Osteoblast (primary cell): ENCODE measurements around the gene MAN1B1. TPM values are rescaled to one million over a fixed set of nuclear protein-coding genes. Genes with fewer than 3 reads are reported as not detected.

Experiments used
- DNase-seq: peaks from one replicate; pipeline ENCODE4 v3.0.0; 2011; ENCODE audit warnings: low spot score, mixed read lengths; ENCODE audit not compliant: insufficient read length; ENCODE audit errors: missing footprints
- H2AFZ ChIP-seq: 2 replicates; pipeline ENCODE4 v1.6.0; 2011; ENCODE audit warnings: mild to moderate bottlenecking, low read length
- H3K27ac ChIP-seq: 2 replicates; pipeline ENCODE4 v1.5.1; 2011; ENCODE audit warnings: mild to moderate bottlenecking, low read depth, low read length, moderate library complexity
- H3K27me3 ChIP-seq: 2 replicates; pipeline ENCODE4 v1.6.0; 2012; ENCODE audit warnings: mild to moderate bottlenecking, control low read depth, inconsistent platforms, low read length, moderate library complexity; ENCODE audit not compliant: insufficient read depth
- H3K36me3 ChIP-seq: 2 replicates; pipeline ENCODE4 v1.5.1; 2011; ENCODE audit warnings: mild to moderate bottlenecking, low read length, control low read depth, moderate library complexity; ENCODE audit not compliant: insufficient read depth
- H3K4me1 ChIP-seq: 2 replicates; pipeline ENCODE4 v1.5.1; 2011; ENCODE audit warnings: mild to moderate bottlenecking, low read length, control low read depth, moderate library complexity; ENCODE audit not compliant: insufficient read depth
- H3K4me2 ChIP-seq: 2 replicates; pipeline ENCODE4 v1.6.0; 2011; ENCODE audit warnings: mild to moderate bottlenecking, low read length; ENCODE audit not compliant: insufficient read depth
- H3K4me3 ChIP-seq: fragments of 200-600 bp; sonication (generic); 3 replicates; pipeline ENCODE4 v1.5.1; 2012; ENCODE audit warnings: mild to moderate bottlenecking, low read length, inconsistent platforms; ENCODE audit not compliant: insufficient read depth
- H3K79me2 ChIP-seq: 2 replicates; pipeline ENCODE4 v1.6.0; 2012; ENCODE audit warnings: mild to moderate bottlenecking, low read length, control low read depth, inconsistent platforms; ENCODE audit not compliant: insufficient read depth
- H3K9me3 ChIP-seq: 2 replicates; pipeline ENCODE4 v1.5.1; 2011; ENCODE audit warnings: low read depth, low read length, control low read depth
- H4K20me1 ChIP-seq: 2 replicates; pipeline ENCODE4 v1.6.0; 2012; ENCODE audit warnings: mild to moderate bottlenecking, low read length, control low read depth; ENCODE audit not compliant: insufficient read depth
- total RNA-seq: library from RNA; depleted of rRNA; stranded (reverse); fragments of >200 nt; gene quantifications from 2 replicates; pipeline ENCODE4 v1.2.3, GENCODE V29; 2012
- TF ChIP-seq, protein P1 (sequence below): IDR thresholded peaks from 2 replicates; pipeline ENCODE4 v1.5.1; 2011; ENCODE audit warnings: mild to moderate bottlenecking, low read depth, low read length, moderate library complexity; ENCODE audit errors: extremely low read depth

Gene MAN1B1
- total RNA-seq, 1 donor = 94.1 TPM

DNA sequence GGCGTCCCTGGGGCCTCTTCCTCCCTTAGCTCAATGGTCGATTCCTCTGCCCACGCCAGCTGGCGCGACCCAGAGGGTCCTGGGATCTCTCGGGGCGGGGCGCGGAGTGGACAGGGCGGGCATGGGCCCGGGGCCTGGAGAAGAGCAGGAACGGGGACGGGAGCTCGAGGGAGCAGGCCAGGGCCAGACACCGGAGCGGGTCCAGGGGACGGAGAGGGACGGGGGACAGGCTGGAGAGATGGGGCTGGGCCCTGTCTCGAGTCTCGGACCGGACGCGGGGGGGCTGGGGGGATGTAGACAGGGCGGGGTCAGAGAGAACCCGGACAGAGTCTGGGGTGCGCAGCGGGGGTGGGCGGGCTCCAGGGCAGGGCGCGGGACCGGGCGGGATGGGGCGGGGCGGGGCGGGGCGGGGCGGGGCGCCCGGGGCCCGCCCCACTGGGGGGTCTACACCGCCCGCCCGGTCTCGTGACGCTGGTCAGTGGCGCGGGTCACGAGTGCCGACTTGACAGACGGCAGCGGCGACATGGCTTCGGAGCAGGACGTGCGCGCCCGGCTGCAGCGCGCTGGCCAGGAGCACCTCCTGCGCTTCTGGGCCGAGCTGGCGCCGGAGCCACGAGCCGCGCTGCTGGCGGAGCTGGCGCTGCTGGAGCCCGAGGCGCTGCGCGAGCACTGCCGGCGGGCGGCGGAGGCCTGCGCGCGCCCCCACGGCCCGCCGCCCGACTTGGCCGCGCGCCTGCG lies 9.6 kb upstream of the MAN1B1 start, which contains the start of gene UAP1L1:
TSS of gene UAP1L1 (plus strand) at position 508 of the 738 bp plus-strand sequence. CDS start at position 524, 16 bp downstream.
- no peaks in the 10 kb centered on the region for H3K27me3 ChIP-seq
- H3K27ac ChIP-seq = no peak within 1 kb of the TSS
- peak within 1 kb of the TSS; percentile 83 for H2AFZ ChIP-seq
- TF ChIP-seq, protein P1, sequence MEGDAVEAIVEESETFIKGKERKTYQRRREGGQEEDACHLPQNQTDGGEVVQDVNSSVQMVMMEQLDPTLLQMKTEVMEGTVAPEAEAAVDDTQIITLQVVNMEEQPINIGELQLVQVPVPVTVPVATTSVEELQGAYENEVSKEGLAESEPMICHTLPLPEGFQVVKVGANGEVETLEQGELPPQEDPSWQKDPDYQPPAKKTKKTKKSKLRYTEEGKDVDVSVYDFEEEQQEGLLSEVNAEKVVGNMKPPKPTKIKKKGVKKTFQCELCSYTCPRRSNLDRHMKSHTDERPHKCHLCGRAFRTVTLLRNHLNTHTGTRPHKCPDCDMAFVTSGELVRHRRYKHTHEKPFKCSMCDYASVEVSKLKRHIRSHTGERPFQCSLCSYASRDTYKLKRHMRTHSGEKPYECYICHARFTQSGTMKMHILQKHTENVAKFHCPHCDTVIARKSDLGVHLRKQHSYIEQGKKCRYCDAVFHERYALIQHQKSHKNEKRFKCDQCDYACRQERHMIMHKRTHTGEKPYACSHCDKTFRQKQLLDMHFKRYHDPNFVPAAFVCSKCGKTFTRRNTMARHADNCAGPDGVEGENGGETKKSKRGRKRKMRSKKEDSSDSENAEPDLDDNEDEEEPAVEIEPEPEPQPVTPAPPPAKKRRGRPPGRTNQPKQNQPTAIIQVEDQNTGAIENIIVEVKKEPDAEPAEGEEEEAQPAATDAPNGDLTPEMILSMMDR = no peak
- no peaks in the 10 kb centered on the region for H3K9me3 ChIP-seq
- H3K4me1 ChIP-seq = no peaks in the 10 kb centered on the region
- H3K36me3 ChIP-seq = peaks cover 19% of the 10 kb centered on the region
- H3K4me2 ChIP-seq = peak within 1 kb of the TSS; percentile 85
- DNase-seq = peak; percentile 95
- peaks cover 6% of the 10 kb centered on the region for H4K20me1 ChIP-seq
- peaks cover 41% of the 10 kb centered on the region for H3K79me2 ChIP-seq
- H3K4me3 ChIP-seq = peak within 1 kb of the TSS; percentile 79

DNA sequence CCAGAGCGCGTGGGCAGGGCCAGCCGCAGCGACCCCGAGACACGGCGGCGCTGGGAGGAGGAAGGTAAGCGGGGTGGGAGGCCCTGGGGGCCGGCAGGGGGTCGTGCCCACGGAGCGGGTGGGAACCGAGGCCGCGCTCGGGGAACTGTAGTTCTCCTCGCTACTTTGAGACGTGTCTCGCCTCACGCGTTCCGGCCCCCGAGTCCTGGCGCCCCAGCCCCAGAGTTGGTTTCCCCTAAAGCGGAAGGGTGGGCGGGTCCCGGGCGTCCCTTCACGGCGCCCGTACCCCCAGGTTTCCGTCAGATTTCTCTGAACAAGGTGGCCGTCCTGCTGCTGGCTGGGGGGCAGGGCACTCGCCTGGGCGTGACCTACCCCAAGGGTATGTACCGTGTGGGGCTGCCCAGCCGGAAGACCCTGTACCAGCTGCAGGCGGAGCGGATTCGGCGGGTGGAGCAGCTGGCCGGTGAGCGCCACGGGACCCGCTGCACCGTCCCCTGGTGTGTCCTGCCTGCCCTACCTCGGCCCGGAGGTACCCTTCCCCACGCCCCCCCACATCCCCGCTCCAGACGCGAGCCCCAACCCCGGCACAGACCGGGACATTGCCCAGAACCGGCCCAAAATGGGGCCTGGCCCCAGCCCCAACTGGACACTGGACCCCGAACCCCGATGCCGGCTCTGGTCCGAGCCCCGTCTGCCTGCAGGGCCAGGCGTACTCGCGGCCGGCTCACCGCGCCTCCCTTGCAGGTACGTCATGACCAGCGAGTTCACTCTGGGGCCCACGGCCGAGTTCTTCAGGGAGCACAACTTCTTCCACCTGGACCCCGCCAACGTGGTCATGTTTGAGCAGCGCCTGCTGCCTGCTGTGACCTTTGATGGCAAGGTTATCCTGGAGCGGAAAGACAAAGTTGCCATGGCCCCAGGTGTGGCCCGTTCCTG lies 8.8 kb upstream of the MAN1B1 start:
- peaks cover 6% of the 10 kb centered on the region for H4K20me1 ChIP-seq
- peak overlapping the region; percentile 79 for H3K4me3 ChIP-seq
- peak; percentile 91 for DNase-seq
- H3K27ac ChIP-seq = no peak overlapping the region
- TF ChIP-seq, protein P1 = no peak
- peaks cover 23% of the 10 kb centered on the region for H3K36me3 ChIP-seq
- peak overlapping the region; percentile 85 for H3K4me2 ChIP-seq
- peaks cover 7% of the 10 kb centered on the region for H3K4me1 ChIP-seq
- H3K79me2 ChIP-seq = peaks cover 42% of the 10 kb centered on the region
- no peak overlapping the region for H2AFZ ChIP-seq
- no peaks in the 10 kb centered on the region for H3K27me3 ChIP-seq
- no peaks in the 10 kb centered on the region for H3K9me3 ChIP-seq

DNA sequence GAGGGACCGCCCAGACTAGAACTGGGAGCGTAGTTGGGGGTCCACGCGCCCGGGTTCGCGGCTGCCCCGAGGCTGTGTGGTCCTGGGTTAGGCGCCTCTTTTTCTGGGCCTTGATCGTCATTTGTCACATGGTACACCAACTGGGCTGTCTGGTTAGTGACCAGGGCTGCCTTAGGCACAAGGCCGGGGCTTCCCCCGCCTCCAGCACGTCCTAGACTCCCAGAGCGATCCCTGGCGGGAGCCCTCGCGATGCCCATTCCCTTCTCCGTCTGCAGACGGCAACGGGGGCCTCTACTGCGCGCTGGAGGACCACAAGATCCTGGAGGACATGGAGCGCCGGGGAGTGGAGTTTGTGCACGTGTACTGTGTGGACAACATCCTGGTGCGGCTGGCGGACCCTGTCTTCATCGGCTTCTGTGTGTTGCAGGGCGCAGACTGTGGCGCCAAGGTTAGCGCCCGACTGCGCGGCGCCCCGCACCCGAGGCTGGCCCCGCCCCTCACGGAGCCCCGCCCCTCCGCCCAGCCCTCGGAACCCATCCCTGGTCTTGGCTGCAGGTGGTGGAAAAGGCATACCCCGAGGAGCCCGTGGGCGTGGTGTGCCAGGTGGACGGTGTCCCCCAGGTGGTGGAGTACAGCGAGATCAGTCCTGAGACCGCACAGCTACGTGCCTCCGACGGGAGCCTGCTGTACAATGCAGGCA lies 7.9 kb upstream of the MAN1B1 start:
- Histone ChIP-seq H2AFZ (no peak overlapping the region), H3K79me2 (peaks cover 42% of the 10 kb centered on the region), H3K27me3 (no peaks in the 10 kb centered on the region), H3K4me1 (peaks cover 14% of the 10 kb centered on the region), H3K27ac (no peak overlapping the region), H3K4me3 (peak overlapping the region; percentile 79), H3K4me2 (peak overlapping the region; percentile 85), H3K36me3 (peaks cover 23% of the 10 kb centered on the region), H4K20me1 (peaks cover 6% of the 10 kb centered on the region), H3K9me3 (no peaks in the 10 kb centered on the region)
- DNase-seq = peak; percentile 73
- TF ChIP-seq, protein P1 = no peak
